Right atrium auricular region (tissue), 2 donors: ENCODE data around the gene DDX10. TPM values are rescaled to one million over a fixed set of nuclear protein-coding genes. Genes with fewer than 3 reads are reported as not detected.

Source experiments
- DNase-seq: peaks from one replicate; pipeline ENCODE4 v3.0.0-alpha.2; 2019; ENCODE audit warnings: low spot score
- H3K27ac ChIP-seq, 2 donors: fragments of 200-600 bp; sonication (generic); 1 replicate in 1 of 2; 2 replicates in 1 of 2; pipeline ENCODE4 v1.5.1; 2016 to 2019
- H3K27me3 ChIP-seq, 2 donors: fragments of 200-600 bp; sonication (generic); one replicate each; pipeline versions ENCODE4 v1.5.1 to v1.6.0; 2017 to 2019
- H3K36me3 ChIP-seq: fragments of 200-600 bp; sonication (generic); one replicate; pipeline ENCODE4 v1.5.1; 2016
- H3K4me1 ChIP-seq, 2 donors: fragments of 200-600 bp; sonication (generic); one replicate each; pipeline versions ENCODE4 v1.5.1 to v1.6.0; 2017 to 2019
- H3K4me3 ChIP-seq, 2 donors: fragments of 200-600 bp; sonication (generic); 1 replicate in 1 of 2; 2 replicates in 1 of 2; pipeline ENCODE4 v1.5.1; 2017 to 2019; ENCODE audit warnings: mild to moderate bottlenecking in 1 of 2, moderate library complexity in 1 of 2
- H3K9me3 ChIP-seq, 2 donors: fragments of 200-600 bp; sonication (generic); one replicate each; pipeline ENCODE4 v1.5.1; 2019
- total RNA-seq, 2 donors: library from RNA; depleted of rRNA; stranded (reverse); fragments of >200 nt; gene quantifications; one replicate each; pipeline ENCODE4 v1.1.0, GENCODE V29; 2016
- TF ChIP-seq, protein P1 (sequence below), 2 donors: fragments of 200-600 bp; sonication (generic); IDR thresholded peaks; one replicate each; pipeline ENCODE4 v1.5.1; 2019; ENCODE audit warnings: antibody characterized with exemption in 2 of 2

The DDX10 gene
- total RNA-seq: 10 to 100 TPM; 11.8 to 13.1 TPM

DNA sequence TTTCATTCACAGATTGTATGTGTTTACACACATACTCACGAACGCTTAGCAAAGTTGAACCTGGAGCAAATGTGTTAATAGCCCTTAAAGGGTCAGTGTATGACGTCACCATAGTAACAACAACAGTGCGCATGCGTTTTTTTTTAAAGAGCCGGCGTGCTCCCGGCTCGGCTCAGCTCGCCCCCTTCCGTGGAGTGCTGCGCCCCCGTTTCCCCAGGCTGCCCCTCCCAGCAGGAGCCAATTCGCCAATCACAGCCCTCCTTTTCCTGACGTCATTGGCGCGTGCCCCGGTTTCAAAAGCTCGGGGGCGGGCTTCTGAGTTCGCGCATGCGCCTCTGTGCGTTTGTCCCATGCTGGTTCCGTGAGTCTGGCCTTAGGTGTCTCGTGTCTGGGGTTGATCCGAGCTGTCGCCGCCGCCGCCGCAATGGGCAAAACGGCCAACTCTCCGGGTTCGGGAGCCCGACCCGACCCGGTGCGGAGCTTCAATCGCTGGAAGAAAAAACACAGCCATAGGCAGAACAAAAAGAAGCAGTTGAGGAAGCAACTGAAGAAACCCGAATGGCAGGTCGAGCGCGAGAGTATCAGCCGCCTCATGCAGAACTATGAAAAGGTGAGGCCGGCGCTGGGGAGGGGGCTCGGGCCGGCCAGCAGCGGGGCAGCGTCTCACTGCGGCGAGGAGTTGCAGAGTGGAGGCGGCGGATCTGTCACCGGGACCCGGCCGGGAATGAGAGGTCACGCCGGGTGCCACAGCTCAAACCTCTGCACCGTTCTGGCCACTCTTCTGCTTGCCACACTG lies at the start of gene DDX10:
TSS of gene DDX10 (plus strand) at position 340 of the 796 bp plus-strand sequence. CDS start at position 425, 85 bp downstream.
- no peaks in the 10 kb centered on the region for H3K36me3 ChIP-seq
- peak within 1 kb of the TSS; percentile 86 to 87 for H3K27ac ChIP-seq
- peak; percentile 99 for DNase-seq
- H3K27me3 ChIP-seq: no peaks in the 10 kb centered on the region
- H3K4me3 ChIP-seq: peak within 1 kb of the TSS; percentile 89 to 91
- TF ChIP-seq, protein P1, sequence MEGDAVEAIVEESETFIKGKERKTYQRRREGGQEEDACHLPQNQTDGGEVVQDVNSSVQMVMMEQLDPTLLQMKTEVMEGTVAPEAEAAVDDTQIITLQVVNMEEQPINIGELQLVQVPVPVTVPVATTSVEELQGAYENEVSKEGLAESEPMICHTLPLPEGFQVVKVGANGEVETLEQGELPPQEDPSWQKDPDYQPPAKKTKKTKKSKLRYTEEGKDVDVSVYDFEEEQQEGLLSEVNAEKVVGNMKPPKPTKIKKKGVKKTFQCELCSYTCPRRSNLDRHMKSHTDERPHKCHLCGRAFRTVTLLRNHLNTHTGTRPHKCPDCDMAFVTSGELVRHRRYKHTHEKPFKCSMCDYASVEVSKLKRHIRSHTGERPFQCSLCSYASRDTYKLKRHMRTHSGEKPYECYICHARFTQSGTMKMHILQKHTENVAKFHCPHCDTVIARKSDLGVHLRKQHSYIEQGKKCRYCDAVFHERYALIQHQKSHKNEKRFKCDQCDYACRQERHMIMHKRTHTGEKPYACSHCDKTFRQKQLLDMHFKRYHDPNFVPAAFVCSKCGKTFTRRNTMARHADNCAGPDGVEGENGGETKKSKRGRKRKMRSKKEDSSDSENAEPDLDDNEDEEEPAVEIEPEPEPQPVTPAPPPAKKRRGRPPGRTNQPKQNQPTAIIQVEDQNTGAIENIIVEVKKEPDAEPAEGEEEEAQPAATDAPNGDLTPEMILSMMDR (IDR thresholded peaks at IDR 0.05): peak in 1 of 2 donors; percentile 50
- H3K4me1 ChIP-seq: peaks cover 0 to 21% of the 10 kb centered on the region in 2 donors
- no peaks in the 10 kb centered on the region for H3K9me3 ChIP-seq

DNA sequence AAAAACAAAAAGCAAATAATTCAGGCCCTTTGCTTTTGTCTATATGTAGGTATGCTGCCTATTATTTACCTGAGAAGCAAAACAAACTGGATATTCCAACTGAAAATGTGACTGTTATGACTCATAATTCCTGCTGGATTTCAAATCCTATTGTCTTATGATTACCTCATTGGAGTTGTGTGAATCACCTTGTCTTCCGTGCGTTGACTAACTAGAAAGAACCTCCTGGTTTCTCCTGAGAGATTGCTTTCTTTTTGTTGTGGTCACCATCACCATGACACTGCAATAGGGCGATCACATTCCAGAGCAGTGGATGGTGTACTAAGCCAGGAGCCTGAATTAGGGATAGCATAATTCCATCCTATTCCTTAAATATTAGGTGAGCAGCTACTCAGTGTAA lies 48.3 kb upstream of the DDX10 start:
- no peaks in the 10 kb centered on the region for H3K27me3 ChIP-seq
- no peaks in the 10 kb centered on the region for H3K4me1 ChIP-seq
- H3K9me3 ChIP-seq: no peaks in the 10 kb centered on the region
- no peak overlapping the region for H3K4me3 ChIP-seq
- H3K27ac ChIP-seq: no peak overlapping the region
- H3K36me3 ChIP-seq: no peaks in the 10 kb centered on the region
- DNase-seq: no peak
- TF ChIP-seq, protein P1 (IDR thresholded peaks at IDR 0.05): no peak

DNA sequence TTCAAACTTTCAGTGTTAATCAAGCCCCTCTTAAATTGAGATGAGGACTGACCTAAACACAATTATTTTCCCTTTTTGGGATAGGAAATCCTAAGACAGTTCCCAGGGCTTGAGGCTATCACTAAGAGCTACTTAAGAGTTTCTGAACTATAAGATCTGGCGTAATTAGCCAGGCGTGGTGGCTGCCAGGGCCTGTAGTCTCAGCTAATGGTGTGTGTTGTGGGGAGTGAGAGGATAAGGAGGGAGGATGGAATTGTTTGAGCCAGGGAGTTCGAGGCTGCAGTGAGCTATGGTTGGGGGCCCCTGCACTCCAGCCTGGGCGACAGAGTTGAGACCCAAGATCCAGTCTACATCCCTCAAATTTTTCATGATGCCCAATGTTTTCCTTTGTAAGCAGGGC lies 47.8 kb upstream of the DDX10 start:
- TF ChIP-seq, protein P1 (IDR thresholded peaks at IDR 0.05): no peak
- Histone ChIP-seq H3K36me3 (no peaks in the 10 kb centered on the region), H3K4me3 (no peak overlapping the region), H3K9me3 (no peaks in the 10 kb centered on the region), H3K27me3 (no peaks in the 10 kb centered on the region), H3K27ac (no peak overlapping the region), H3K4me1 (no peaks in the 10 kb centered on the region)
- no peak for DNase-seq

DNA sequence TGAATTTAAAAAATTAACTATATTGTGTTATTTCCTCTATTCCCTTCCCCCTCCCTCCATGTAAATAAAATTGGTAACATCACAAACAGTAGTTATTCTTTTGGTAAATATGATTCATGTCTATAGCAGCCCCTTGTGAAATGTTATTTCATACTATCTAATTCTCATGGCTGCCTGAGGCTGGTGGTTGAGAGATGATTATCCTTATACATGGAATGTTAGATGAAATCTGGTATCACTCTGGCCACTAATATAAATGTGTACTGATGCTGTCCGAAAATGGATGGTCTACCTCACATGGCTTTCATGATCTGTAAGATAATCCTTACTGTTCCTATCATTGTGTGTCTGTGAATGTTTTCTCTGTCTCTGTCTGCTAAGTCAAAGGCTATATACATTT lies 46.3 kb upstream of the DDX10 start:
- no peaks in the 10 kb centered on the region for H3K4me1 ChIP-seq
- no peaks in the 10 kb centered on the region for H3K9me3 ChIP-seq
- TF ChIP-seq, protein P1 (IDR thresholded peaks at IDR 0.05): no peak
- no peaks in the 10 kb centered on the region for H3K27me3 ChIP-seq
- H3K27ac ChIP-seq: no peak overlapping the region
- no peak for DNase-seq
- no peaks in the 10 kb centered on the region for H3K36me3 ChIP-seq
- H3K4me3 ChIP-seq: no peak overlapping the region

DNA sequence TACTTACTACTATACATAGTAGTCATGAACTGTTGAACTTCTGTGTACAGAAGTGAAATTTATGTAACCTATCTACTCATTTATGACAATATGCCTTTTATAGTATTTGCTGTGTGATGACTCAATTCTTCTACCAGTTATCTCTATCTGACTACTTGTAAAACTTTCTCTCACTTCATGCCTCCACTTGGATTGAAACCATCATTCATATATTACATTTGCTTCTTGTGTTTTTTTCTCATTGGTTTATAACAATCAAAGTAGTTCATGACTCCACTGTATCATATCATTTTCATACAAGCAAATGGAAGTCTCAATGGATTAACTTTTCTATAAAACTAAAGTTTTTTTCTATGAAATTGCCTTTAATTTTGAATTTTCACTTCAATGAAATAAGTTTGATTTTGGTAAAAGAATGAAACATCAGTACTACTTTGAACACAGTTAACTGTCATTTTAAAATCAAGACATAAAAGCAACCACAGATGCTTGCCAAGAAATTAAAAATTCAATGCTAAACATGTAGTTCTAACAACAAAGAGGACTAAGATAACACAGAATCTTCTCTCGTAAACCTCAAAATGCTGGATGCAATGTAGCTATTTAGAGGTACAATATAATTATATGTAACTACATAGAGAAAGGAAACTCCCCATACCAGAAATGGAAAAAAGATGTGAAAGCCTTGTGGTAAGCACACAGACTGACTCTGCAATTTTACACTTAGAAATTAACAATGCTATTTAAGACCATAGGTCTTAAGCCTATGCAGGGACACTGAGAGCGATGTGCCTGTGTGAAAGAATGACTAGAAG lies 43.7 kb upstream of the DDX10 start:
- H3K9me3 ChIP-seq: no peaks in the 10 kb centered on the region
- TF ChIP-seq, protein P1 (IDR thresholded peaks at IDR 0.05): no peak

More for the DNA sequence above, 43.7 kb upstream of the DDX10 start:
- H3K4me1 ChIP-seq: no peaks in the 10 kb centered on the region
- no peak overlapping the region for H3K27ac ChIP-seq
- H3K36me3 ChIP-seq: no peaks in the 10 kb centered on the region
- no peaks in the 10 kb centered on the region for H3K27me3 ChIP-seq
- no peak for DNase-seq
- H3K4me3 ChIP-seq: no peak overlapping the region
